A549 (cell line): ENCODE measurements around the gene SSMEM1.

Experiments used
- USF2 ChIP-seq: fragments of 450-650 bp; IDR thresholded peaks from 2 replicates; pipeline ENCODE4 v1.6.1; 2014; ENCODE audit warnings: antibody characterized with exemption
- TF ChIP-seq, protein P1 (sequence below): fragments of >200 bp; sonication (Bioruptor Twin); formaldehyde crosslinking; IDR thresholded peaks from 3 replicates; pipeline ENCODE4 v1.5.1; 2016

- no peak for TF ChIP-seq USF2
- TF ChIP-seq, protein P1, sequence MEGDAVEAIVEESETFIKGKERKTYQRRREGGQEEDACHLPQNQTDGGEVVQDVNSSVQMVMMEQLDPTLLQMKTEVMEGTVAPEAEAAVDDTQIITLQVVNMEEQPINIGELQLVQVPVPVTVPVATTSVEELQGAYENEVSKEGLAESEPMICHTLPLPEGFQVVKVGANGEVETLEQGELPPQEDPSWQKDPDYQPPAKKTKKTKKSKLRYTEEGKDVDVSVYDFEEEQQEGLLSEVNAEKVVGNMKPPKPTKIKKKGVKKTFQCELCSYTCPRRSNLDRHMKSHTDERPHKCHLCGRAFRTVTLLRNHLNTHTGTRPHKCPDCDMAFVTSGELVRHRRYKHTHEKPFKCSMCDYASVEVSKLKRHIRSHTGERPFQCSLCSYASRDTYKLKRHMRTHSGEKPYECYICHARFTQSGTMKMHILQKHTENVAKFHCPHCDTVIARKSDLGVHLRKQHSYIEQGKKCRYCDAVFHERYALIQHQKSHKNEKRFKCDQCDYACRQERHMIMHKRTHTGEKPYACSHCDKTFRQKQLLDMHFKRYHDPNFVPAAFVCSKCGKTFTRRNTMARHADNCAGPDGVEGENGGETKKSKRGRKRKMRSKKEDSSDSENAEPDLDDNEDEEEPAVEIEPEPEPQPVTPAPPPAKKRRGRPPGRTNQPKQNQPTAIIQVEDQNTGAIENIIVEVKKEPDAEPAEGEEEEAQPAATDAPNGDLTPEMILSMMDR = no peak
These were observed 2.7 kb downstream of the SSMEM1 start for GRCh38 chr7:130210181-130210935.
